CD4-positive, alpha-beta T cell treated with Interleukin-21 for 1 hour (primary cell): Measurements from ENCODE around the gene ST3GAL4.
A peak's percentile ranks its signal among the peaks of the same experiment; 100 is the strongest.
"Not testable (repeated sequence)": the region's sequence is repeated elsewhere in the genome, so short reads cannot be mapped to it uniquely, and the experiment has no call there.

ENCODE experiments used
- DNase-seq: peaks from one replicate; pipeline ENCODE4 v3.0.0-alpha.2; 2020

ST3GAL4 gene

GRCh38 chr11:126391286-126391954, 35.9 kb downstream of the ST3GAL4 start:
- no peak for DNase-seq

- peak; percentile 6 for DNase-seq
These were observed 36.6 kb downstream of the ST3GAL4 start for GRCh38 chr11:126391970-126392632.

- no peak for DNase-seq
These were observed 37.1 kb downstream of the ST3GAL4 start for GRCh38 chr11:126392633-126393013.

GRCh38 chr11:126393143-126393542, 37.7 kb downstream of the ST3GAL4 start:
- DNase-seq: no peak

- no peak for DNase-seq
These were observed 38.5 kb downstream of the ST3GAL4 start for GRCh38 chr11:126394036-126394435.

- not testable (repeated sequence) for DNase-seq
These were observed 39.2 kb downstream of the ST3GAL4 start for GRCh38 chr11:126394634-126395072.

- not testable (repeated sequence) for DNase-seq
These were observed 40.3 kb downstream of the ST3GAL4 start for GRCh38 chr11:126395784-126396183.

GRCh38 chr11:126396266-126396665, 40.8 kb downstream of the ST3GAL4 start:
- not testable (repeated sequence) for DNase-seq

GRCh38 chr11:126396965-126397364, 41.5 kb downstream of the ST3GAL4 start:
- DNase-seq: no peak

- no peak for DNase-seq
These were observed 42.8 kb downstream of the ST3GAL4 start for GRCh38 chr11:126398296-126398695.

- DNase-seq: no peak
These were observed 43.2 kb downstream of the ST3GAL4 start for GRCh38 chr11:126398721-126399120.

GRCh38 chr11:126400019-126400418, 44.5 kb downstream of the ST3GAL4 start:
- DNase-seq: no peak

GRCh38 chr11:126400479-126400878, 45.0 kb downstream of the ST3GAL4 start:
- no peak for DNase-seq

- no peak for DNase-seq
These were observed 47.6 kb downstream of the ST3GAL4 start for GRCh38 chr11:126403022-126403581.

- DNase-seq: no peak
These were observed 48.2 kb downstream of the ST3GAL4 start for GRCh38 chr11:126403658-126404057.

- no peak for DNase-seq
These were observed 48.9 kb downstream of the ST3GAL4 start for GRCh38 chr11:126404367-126404766.

GRCh38 chr11:126405374-126405773, 49.9 kb downstream of the ST3GAL4 start:
- DNase-seq: no peak

GRCh38 chr11:126405906-126406305, 50.4 kb downstream of the ST3GAL4 start:
- DNase-seq: no peak

- no peak for DNase-seq
These were observed 50.9 kb downstream of the ST3GAL4 start for GRCh38 chr11:126406368-126406767.

GRCh38 chr11:126407101-126407521, 51.6 kb downstream of the ST3GAL4 start:
- DNase-seq: no peak

- DNase-seq: no peak
These were observed 52.3 kb downstream of the ST3GAL4 start for GRCh38 chr11:126407682-126408288.

- no peak for DNase-seq
These were observed 53.0 kb downstream of the ST3GAL4 start for GRCh38 chr11:126408496-126408895.

GRCh38 chr11:126408901-126409619, 53.6 kb downstream of the ST3GAL4 start:
- DNase-seq: no peak
